ENCODE results near the gene UBIAD1. TPM values are rescaled to one million over a fixed set of nuclear protein-coding genes. Genes with fewer than 3 reads are reported as not detected.

Gene UBIAD1
- total RNA-seq, 2 donors from 2014 or later = 13.1 to 23.2 TPM

DNA sequence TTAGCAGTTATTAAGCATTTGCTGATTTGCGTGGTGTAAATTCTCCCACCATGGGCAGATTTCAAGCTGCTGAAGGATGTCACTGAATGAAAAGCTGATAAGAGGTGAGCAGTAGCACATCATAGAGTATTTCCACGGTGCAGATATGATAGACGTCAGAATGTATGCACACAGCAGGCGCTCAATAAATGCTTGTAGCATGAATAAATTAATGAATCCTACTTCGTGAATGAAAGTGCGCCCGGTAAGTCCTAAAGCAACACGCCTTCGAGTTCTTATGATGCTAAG lies 510 bp upstream of the UBIAD1 start:
- ATAC-seq (ENCODE audit: insufficient number of reproducible peaks, low FRiP score, low read depth) = no peak
- Histone ChIP-seq H3K36me3 (no peaks in the 10 kb centered on the region), H3K27me3 (replicated peaks; ENCODE audit: insufficient read depth) (no peaks in the 10 kb centered on the region), H3K9me3 (no peaks in the 10 kb centered on the region), H3K4me1 (ENCODE audit: control insufficient read depth in 1 of 2, low read depth in 2 of 2) (peaks cover 18 to 35% of the 10 kb centered on the region in 2 donors), H3K4me3 (peak overlapping the region; percentile 60), H3K27ac (no peak overlapping the region)
- TF ChIP-seq, protein P1, sequence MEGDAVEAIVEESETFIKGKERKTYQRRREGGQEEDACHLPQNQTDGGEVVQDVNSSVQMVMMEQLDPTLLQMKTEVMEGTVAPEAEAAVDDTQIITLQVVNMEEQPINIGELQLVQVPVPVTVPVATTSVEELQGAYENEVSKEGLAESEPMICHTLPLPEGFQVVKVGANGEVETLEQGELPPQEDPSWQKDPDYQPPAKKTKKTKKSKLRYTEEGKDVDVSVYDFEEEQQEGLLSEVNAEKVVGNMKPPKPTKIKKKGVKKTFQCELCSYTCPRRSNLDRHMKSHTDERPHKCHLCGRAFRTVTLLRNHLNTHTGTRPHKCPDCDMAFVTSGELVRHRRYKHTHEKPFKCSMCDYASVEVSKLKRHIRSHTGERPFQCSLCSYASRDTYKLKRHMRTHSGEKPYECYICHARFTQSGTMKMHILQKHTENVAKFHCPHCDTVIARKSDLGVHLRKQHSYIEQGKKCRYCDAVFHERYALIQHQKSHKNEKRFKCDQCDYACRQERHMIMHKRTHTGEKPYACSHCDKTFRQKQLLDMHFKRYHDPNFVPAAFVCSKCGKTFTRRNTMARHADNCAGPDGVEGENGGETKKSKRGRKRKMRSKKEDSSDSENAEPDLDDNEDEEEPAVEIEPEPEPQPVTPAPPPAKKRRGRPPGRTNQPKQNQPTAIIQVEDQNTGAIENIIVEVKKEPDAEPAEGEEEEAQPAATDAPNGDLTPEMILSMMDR (IDR thresholded peaks at IDR 0.05) = no peak
- no peak for DNase-seq (ENCODE audit: low spot score)

DNA sequence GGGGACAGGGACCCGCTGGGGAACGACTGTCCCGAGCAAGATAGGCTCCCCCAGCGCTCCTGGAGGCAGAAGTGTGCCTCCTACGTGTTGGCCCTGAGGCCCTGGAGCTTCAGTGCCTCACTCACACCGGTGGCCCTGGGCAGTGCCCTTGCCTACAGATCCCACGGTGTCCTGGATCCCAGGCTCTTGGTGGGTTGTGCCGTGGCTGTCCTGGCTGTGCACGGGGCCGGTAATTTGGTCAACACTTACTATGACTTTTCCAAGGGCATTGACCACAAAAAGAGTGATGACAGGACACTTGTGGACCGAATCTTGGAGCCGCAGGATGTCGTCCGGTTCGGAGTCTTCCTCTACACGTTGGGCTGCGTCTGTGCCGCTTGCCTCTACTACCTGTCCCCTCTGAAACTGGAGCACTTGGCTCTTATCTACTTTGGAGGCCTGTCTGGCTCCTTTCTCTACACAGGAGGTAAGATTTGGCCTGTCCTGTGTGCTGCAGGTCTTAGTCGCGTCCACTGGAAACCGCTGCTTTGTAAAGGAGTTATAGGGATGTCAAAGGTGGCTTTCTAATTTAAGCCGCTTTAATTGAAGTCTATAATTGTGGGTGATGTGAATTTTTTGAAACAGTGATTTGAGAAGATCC lies 717 bp downstream of the UBIAD1 start:
- ATAC-seq (ENCODE audit: insufficient number of reproducible peaks, low FRiP score, low read depth) = peak; percentile 22
- no peaks in the 10 kb centered on the region for H3K27me3 ChIP-seq (replicated peaks; ENCODE audit: insufficient read depth)

DNA sequence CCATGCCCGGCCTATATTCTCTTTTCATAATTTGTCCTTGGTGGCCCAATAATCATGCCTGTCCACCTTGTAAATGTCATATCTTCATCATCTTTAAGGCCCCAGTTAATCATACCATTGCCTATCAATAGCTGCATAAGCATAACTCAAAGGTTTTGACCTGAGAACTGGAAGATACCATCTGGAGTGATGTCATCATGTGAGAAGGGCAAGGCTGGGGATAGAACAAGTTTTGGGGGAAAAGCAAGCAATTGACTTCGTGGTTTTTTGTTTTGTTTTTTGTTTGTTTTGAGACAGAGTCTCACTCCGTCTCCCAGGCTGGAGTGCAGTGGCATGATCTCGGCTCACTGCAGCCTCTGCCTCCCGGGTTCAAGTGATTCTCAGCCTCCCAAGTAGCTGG lies 6.2 kb downstream of the UBIAD1 start:
- no peaks in the 10 kb centered on the region for H3K9me3 ChIP-seq
- no peaks in the 10 kb centered on the region for H3K27me3 ChIP-seq (replicated peaks; ENCODE audit: insufficient read depth)
- DNase-seq (ENCODE audit: low spot score) (no peak), ATAC-seq (ENCODE audit: insufficient number of reproducible peaks, low FRiP score, low read depth) (no peak)
- TF ChIP-seq, protein P1 (IDR thresholded peaks at IDR 0.05) = no peak
- H3K36me3 ChIP-seq = peaks cover 5% of the 10 kb centered on the region
- H3K27ac ChIP-seq = no peak overlapping the region
- no peak overlapping the region for H3K4me3 ChIP-seq
- H3K4me1 ChIP-seq (ENCODE audit: control insufficient read depth in 1 of 2, low read depth in 2 of 2) = peaks cover 19 to 37% of the 10 kb centered on the region in 2 donors

More for the DNA sequence above, 717 bp downstream of the UBIAD1 start:
- peaks cover 2% of the 10 kb centered on the region for H3K36me3 ChIP-seq
- peak overlapping the region; percentile 89 for H3K4me3 ChIP-seq
- peak overlapping the region; percentile 77 to 83 for H3K27ac ChIP-seq
- peaks cover 18 to 35% of the 10 kb centered on the region in 2 donors for H3K4me1 ChIP-seq (ENCODE audit: control insufficient read depth in 1 of 2, low read depth in 2 of 2)
- TF ChIP-seq, protein P1 (IDR thresholded peaks at IDR 0.05) = no peak
- H3K9me3 ChIP-seq = no peaks in the 10 kb centered on the region
- no peak for DNase-seq (ENCODE audit: low spot score)

DNA sequence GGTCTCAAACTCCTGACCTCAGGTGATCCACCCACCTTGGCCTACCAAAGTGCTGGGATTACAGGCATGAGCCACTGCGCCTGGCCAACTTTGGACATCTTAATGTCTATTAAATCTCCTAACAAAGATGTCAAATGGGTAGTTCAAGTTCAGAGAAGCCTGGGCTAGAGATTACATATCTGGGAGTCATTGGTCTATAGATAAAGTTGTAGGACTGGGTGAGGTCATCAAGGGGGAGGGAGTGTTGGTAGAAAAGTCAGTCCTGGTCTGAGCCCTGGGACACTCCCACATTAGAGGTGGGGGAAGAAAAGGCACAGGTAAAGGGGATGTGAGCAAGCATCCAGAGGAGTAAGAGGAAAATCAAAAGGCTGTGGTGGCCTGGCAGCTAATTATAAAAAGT lies 6.6 kb downstream of the UBIAD1 start:
- Histone ChIP-seq H3K36me3 (peaks cover 5% of the 10 kb centered on the region), H3K9me3 (no peaks in the 10 kb centered on the region), H3K27ac (no peak overlapping the region), H3K27me3 (replicated peaks; ENCODE audit: insufficient read depth) (no peaks in the 10 kb centered on the region), H3K4me3 (no peak overlapping the region), H3K4me1 (ENCODE audit: control insufficient read depth in 1 of 2, low read depth in 2 of 2) (peaks cover 14 to 32% of the 10 kb centered on the region in 2 donors)
- ATAC-seq (ENCODE audit: insufficient number of reproducible peaks, low FRiP score, low read depth) (no peak), DNase-seq (ENCODE audit: low spot score) (no peak)
- TF ChIP-seq, protein P1 (IDR thresholded peaks at IDR 0.05) = no peak

DNA sequence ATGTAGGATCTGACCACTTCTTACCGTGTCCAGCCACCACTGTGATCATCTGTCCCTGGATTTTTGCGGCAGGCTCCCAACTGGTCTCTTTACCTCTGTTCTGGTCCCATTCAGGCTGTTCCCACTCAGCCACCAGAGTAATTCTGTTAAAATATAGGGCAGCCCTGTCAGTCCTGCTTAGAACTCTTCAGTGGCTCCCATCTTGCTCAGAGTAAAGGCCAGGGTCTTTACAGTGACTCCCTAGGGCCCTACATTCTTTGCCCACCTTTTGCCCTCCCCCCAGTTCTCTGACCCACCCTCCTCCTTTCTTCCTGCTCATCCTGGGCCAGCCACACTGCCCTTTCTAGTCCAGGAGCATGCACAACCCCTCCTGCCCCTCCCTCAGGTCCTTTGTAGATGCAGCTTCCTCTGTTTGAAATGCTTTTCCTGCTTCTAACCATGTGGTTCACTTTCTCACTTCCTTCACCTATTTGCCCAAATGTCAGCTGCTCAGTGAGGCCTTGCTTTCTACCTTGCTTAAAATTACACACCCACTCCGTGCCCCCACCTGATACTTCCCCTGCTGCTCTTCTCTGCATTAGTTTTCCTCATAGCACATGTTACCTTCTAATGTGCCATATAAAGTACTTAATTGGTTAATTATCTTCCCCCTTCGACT lies 7.8 kb downstream of the UBIAD1 start:
- H3K9me3 ChIP-seq = no peaks in the 10 kb centered on the region
- DNase-seq (ENCODE audit: low spot score) (no peak), ATAC-seq (ENCODE audit: insufficient number of reproducible peaks, low FRiP score, low read depth) (no peak)
- H3K4me3 ChIP-seq = no peak overlapping the region
- no peak overlapping the region for H3K27ac ChIP-seq
- no peaks in the 10 kb centered on the region for H3K27me3 ChIP-seq (replicated peaks; ENCODE audit: insufficient read depth)
- TF ChIP-seq, protein P1 (IDR thresholded peaks at IDR 0.05) = no peak
- peaks cover 7 to 20% of the 10 kb centered on the region in 2 donors for H3K4me1 ChIP-seq (ENCODE audit: control insufficient read depth in 1 of 2, low read depth in 2 of 2)
- H3K36me3 ChIP-seq = peaks cover 7% of the 10 kb centered on the region

Data from thoracic aorta (tissue), 2 donors.